GM23338 (cell line): Measurements from ENCODE around the gene SHISA8.

Experiments
- CREB1 ChIP-seq: fragments of 250-450 bp; sonication (Bioruptor Pico); IDR thresholded peaks from 2 replicates; pipeline ENCODE4 v1.5.0; 2020; ENCODE audit warnings: low read depth, mild to moderate bottlenecking, moderate library complexity
- EZH2 ChIP-seq: fragments of 200-600 bp; sonication (generic); IDR thresholded peaks from one replicate; pipeline ENCODE4 v1.8.0; 2017; ENCODE audit warnings: antibody characterized with exemption, mild to moderate bottlenecking, low read depth; ENCODE audit not compliant: unreplicated experiment
- POLR2AphosphoS5 ChIP-seq: IDR thresholded peaks from 2 replicates; pipeline ENCODE4 v1.6.1; 2016; ENCODE audit warnings: antibody characterized with exemption, low read depth
- TF ChIP-seq, protein P1 (sequence below), 2 experiments: fragments of 200-600 bp in 1 of 2; sonication (generic) in 1 of 2; conservative IDR thresholded peaks; 2 replicates each; pipeline versions ENCODE4 v1.5.1 to v1.6.1; 2016 to 2017; ENCODE audit warnings: antibody characterized with exemption in 2 of 2, low read depth in 2 of 2, mild to moderate bottlenecking in 2 of 2, moderate library complexity in 1 of 2

DNA sequence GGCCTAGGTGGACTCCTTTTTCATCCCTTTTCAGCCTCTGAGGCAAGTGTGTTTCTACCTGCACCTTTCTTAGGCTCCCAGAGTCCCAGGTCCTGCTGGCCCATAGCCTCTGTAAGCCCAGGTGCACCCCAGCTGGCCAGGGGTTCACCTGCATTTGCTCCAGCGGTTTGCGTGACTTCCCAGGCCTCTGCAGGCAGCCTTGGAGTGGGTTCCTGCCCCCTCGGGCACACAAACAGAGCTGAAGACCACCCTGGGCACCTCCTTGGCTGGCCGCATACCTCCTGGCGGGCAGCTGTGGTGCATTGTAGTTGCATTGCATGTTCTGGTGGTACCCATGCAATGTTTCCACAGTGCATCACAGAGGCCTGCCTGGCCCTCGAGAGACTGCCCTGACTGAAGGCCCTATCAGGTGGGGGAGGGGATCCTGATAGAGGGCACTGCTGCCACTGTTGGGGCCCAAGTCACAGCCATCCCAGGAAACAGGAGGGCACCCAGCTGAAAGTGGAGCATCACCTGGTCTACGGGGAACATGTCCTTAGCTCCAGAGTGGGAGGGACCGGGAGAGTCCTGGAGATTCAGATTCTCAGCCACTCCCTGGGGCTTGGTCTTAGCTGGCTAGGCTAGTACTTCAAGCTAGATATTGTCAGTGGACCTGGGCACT, 14.1 kb downstream of the SHISA8 start:
- TF ChIP-seq, protein P1, sequence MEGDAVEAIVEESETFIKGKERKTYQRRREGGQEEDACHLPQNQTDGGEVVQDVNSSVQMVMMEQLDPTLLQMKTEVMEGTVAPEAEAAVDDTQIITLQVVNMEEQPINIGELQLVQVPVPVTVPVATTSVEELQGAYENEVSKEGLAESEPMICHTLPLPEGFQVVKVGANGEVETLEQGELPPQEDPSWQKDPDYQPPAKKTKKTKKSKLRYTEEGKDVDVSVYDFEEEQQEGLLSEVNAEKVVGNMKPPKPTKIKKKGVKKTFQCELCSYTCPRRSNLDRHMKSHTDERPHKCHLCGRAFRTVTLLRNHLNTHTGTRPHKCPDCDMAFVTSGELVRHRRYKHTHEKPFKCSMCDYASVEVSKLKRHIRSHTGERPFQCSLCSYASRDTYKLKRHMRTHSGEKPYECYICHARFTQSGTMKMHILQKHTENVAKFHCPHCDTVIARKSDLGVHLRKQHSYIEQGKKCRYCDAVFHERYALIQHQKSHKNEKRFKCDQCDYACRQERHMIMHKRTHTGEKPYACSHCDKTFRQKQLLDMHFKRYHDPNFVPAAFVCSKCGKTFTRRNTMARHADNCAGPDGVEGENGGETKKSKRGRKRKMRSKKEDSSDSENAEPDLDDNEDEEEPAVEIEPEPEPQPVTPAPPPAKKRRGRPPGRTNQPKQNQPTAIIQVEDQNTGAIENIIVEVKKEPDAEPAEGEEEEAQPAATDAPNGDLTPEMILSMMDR (conservative IDR thresholded peaks at IDR 0.05; ENCODE audit: low read depth in 2 of 2) = no peak
- TF ChIP-seq EZH2 = no peak
- no peak for TF ChIP-seq POLR2AphosphoS5
- TF ChIP-seq CREB1 (CRISPR knock-in tag) = no peak
